Measurements from ENCODE around the gene ENOPH1.
"Not testable (repeated sequence)": the region's sequence is repeated elsewhere in the genome, so short reads cannot be mapped to it uniquely, and the experiment has no call there.

ENOPH1 gene

GRCh38 chr4:82473621-82474164 lies 43.3 kb downstream of the ENOPH1 start:
- no peak for DNase-seq

- not testable (repeated sequence) for DNase-seq
Measured at GRCh38 chr4:82475931-82476330, 45.5 kb downstream of the ENOPH1 start.

DNA sequence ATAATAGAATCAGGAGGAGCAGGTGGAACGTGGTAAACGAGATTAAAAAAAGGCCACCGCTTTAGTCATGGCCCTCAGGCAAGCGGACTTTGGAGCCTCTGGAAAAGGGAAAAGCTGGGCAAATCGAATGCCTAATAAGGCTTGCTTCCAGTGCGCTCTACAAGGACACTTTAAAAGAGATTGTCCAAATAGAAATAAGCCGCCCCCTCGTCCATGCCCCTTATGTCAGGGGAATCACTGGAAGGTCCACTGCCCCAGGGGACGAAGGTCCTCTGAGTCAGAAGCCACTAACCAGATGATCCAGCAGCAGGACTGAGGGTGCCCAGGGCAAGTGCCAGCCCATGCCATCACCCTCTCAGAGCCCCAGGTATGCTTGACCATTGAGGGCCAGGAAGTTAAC lies 47.1 kb downstream of the ENOPH1 start:
- not testable (repeated sequence) for DNase-seq

DNA sequence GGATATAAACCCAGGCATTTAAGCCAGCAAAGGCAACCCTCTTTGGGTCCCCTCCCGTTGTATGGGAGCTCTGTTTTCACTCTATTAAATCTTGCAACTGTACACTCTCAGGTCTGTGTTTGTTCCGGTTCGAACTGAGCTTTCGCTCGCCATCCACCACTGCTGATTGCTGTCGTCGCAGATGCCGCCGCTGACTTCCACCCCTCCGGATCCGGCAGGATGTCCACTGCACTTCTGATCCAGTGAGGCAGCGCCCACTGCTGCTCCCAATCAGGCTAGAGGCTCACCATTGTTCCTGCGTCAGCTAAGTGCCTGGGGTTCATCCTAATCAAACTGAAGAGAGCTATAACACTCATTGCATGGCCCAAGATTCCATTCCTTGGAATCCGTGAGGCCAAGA lies 49.2 kb downstream of the ENOPH1 start:
- no peak for DNase-seq

DNA sequence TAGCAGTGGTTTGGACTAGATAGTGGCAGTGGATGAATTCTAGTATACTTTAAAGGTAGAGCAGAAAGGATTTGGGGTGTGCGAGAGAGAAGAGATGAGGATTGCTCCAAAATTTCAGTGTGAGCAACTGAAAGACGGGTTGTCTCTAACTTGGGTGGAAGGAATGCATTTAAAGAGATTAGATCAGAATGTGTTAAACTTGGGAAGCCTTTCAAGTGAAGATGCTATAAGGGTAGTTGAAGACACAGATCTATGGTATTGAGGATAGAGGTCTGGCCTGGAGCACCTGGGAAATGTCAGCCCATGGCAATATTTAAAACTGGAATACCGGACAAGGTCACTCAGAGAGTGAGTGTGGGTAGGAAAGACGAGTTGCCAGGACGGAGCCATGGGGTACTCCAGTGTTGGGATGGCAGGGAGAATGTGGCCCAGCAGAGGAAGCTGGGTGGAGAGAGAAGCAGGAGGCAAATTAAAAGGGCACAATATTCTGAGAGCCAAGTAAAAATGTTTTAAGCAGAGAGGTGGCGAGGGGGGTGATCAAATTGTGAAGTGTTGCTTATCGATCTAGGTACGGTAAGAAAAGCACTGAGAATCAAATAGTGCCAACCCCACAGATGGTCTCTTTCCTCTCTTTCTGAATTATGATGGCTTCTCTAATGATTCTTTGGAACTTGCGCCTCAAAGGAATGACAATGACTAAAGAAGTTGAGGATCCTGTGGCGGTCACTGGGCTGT lies 50.5 kb downstream of the ENOPH1 start:
- DNase-seq: no peak

DNA sequence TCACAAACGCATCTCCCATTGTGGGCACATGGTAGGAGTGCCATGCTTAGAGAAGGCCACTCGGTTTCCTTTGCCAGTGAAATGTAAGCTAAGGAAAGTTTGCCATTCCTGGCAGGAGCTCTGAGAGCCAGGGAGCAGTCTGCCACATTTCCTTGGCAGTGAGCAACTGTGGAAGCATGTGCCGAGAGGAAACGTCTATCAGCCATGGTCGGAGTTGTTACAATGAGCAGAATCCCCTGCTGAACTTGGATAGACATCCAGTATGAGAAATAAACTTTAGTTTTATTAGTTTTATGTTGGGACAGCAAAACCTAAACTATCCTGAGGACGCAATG lies 51.1 kb downstream of the ENOPH1 start:
- no peak for DNase-seq

GRCh38 chr4:82482387-82482786 lies 52.0 kb downstream of the ENOPH1 start:
- no peak for DNase-seq

- no peak for DNase-seq
Measured at GRCh38 chr4:82484996-82485783, 54.8 kb downstream of the ENOPH1 start.

DNA sequence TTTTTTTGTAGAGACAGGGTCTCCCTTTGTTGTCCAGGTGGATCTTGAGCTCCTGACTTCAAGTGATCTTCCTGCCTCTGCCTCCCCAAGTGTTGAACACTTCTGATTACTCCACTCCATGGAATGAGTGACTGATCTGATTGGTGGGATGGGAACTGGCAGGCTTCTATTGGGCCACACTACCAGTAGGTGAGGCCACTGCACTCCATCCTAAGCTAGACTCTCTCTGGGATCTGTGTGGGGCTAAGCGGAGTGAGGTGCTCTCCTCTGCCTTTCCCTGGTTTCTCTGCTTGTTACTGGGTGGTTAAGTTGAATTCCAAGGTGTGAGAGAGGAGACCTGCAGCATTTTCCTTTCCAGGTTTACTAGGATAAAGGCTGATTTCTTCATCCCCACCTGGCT lies 58.7 kb downstream of the ENOPH1 start:
- no peak for DNase-seq

- no peak for DNase-seq
Measured at GRCh38 chr4:82489987-82490386, 59.6 kb downstream of the ENOPH1 start.

DNA sequence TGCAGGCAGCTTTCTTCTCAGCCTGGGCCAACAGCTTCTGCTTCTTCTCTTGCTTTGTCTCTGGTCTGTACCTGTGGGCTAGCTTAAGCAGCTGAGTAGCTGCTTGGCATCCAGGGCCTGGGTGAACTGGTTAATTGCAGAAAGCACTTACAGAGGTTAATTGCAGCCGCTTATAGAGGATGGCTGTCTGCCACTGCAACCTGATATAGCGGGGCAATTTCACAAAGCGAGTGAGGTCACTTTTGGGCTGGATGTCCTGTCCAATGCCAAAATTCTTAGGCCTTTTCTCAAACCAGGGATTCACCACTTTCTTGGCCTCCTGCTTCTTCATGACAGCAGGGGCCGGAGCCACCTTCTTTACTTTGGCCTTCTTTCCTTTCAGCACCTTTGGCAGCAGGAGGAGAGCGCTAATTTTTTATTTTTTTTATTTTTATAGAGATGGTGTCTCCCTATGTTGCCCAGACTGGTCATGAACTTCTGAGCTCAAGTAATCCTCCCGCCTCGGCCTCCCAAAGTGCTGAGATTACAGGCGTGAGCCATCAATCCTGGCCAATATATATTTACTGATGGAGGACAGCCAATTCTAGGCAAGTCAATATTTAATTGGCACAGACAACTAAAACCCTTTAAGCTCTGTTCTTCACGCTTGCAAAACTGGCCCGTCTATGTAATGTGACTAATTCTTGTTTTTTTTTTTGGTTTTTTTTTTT lies 61.0 kb downstream of the ENOPH1 start:
- DNase-seq: no peak

DNA sequence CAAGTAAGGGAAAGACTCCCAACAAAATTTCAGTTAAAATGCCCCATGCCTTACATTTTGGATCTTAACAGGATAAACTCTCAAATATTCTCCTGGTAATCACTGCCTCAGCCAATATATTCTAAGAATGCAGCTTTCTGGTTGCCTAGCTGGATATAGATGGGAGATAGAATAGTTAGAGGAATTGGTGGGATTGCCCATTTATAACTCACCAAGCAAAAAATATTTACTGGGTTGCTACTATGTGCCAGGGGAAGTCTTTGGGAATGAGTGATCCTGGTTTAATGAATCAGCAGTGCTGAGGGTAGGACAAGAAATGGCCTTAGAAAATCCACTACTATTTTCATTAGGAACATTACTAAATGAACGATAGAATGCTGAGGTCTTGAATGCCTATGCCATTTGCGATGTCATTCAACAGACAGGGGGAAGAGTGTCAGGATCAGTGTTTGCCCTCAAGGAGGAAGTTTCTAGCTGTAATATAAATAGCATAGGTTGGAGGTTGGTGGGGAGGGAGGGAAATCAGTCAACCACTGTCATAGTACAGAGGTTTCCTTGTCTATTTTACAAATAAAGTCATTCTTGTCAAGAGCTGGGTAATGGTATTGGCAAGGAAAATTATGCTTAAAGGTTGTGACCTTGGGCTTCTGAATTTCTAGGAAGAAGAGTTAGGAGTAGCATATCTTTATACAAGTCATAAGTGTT lies 63.5 kb downstream of the ENOPH1 start:
- no peak for DNase-seq

DNA sequence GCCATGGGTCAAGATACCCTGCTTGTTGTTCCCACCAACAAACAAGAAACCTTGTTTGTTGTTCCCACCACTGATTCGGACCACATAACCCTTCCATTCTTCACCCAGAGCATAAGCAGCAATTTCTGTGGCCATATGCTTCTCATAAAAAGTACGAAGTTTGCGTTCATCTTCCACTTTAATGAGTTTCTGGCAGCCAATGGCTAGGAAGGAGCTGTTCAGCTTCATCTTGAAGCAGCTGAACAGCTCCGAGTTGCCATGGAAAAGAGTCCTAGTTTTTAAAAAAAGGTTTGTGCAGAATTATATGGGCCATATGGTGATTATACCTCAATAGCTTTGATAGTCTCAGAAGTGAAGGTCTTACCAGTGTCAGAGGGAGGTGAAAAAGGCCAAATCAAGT lies 65.3 kb downstream of the ENOPH1 start:
- no peak for DNase-seq

GRCh38 chr4:82496349-82496748 lies 66.0 kb downstream of the ENOPH1 start:
- DNase-seq: no peak

DNA sequence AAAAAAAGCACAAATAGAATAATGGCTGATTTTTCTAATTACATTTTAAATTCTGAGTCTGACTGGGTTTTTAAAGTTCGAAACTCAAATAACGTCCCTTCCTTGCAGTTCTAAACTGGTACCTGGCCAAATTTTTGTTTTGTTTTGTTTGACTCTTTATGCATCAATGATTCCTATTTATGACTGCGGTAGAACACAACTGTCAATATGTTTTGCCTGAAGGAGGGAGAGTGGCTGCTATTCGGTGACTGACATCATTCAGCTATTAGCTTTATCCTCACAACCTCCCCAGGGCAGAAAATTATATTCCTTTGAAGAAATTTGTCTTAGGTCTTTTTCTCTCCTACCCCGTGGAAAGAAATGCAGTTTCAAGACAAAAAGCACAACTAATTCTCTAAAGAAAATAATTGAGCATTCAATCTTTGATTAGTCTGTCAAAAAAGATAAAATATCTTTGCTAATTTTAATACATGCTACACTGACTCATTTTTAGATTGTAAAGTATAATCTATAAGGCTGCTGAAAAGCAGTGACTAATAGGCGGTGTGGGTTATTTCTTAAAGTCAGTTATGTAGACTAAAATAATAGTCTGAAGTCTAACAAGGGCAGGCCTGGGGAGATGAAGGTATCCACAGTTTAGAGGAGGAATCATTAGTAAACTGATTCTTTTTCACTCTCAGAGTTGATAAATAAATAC lies 69.5 kb downstream of the ENOPH1 start:
- no peak for DNase-seq

DNA sequence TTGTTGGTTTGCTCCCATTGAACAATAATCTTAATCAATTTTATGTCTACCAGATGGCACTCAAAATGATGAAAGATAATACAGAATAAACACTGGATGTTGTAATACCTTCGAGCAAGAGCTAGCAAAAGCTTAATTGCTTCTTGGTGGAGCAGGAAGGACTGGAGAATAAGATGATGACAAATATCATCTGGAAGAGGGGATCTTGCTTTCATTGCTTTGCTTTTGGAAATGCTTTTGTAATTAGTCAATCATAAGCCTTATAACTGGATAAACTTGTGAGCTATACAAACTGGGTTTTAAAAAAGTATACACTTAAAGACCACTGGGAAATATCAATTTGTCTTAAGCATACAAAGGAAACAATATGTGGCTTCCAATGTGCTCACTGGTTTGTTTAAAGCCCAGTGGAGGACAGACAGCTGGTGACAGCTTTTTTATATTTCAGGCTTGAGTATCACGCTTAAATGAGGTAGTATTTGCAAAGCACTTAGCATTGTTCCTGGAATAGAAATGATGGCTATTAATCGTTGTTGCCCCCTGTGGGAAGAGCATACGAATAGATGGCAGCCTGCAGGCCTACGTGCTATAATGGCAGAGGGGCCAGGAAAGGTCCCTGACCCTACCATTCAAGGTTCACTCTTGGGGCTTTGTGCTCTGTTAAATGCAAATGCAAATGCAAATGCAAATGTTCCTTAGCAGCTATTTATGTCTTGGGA lies 70.2 kb downstream of the ENOPH1 start:
- no peak for DNase-seq

- no peak for DNase-seq
Measured at GRCh38 chr4:82501154-82501442, 70.7 kb downstream of the ENOPH1 start.

DNA sequence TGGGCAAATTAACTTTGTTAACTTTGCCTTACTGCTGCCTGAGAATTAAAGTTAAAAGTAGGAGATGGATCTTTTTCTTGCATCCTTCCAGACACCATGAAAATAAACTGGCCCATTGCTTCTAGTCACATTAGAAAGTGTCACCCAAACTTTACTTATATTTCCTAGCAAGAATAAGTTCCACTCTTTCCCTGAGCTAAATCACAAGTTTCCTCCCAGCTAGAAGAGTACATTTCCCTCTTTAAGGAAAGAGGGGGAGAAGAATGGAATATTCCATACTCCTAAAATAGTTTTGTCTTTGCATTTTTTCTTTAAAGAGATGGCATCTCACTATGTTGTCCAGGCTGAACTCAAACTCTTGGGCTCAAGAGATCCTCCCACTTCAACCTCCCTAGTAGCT lies 77.6 kb downstream of the ENOPH1 start:
- no peak for DNase-seq

DNA sequence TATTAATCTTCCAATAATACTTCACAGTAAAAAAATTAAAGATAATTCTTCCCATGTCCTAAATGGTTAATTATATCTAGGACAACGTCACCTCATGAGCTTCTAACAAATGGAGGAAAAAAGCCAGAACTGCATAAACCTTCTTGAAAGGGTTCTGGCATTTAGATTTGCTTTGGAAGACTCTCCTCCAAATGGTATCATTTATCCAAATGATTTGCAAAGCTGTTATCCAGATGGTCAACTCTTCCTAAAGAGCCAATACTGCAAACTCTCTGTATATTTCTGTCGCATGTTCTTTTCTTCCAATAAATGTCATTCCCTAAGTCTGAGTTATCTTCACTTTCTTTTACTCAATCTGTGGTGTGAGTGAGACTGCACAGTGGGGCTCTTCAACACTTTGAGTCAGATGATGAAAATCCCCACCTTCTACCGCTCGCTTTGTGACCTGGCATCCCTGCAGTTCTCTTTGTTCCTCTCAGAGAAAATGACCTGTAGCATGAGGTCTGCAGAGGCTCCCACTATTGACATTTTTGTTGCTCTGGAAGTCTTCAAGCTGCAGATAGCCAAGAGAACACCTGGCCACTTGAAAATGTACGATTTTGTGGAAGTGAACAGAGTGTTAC lies 78.5 kb downstream of the ENOPH1 start:
- DNase-seq: no peak

DNA sequence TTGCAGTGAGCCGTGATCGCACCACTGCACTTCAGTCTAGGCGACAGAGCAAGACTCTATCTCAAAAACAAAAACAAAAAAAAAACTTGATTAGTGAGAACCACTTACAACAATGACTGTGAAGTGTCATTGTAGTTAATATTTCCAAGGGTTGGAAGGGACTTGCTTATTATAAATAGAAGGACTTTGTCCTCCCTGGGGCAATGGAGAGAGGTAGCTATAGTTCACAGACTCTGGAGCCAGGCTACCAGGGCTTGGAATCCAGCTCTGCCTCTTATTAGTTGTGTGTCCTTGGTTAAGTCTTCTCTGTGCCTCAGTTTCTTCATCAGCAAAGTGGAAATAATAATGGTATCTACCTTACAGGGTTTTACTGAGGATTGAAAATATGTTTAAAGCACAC lies 79.8 kb downstream of the ENOPH1 start:
- DNase-seq: no peak

All from activated gamma-delta T cell treated with Interleukin-2 at 50 U/mL for 16 hours (primary cell).